ENCODE results near the gene REPS1.
"Not testable (repeated sequence)": the region's sequence is repeated elsewhere in the genome, so short reads cannot be mapped to it uniquely, and the experiment has no call there.

Gene REPS1

DNA sequence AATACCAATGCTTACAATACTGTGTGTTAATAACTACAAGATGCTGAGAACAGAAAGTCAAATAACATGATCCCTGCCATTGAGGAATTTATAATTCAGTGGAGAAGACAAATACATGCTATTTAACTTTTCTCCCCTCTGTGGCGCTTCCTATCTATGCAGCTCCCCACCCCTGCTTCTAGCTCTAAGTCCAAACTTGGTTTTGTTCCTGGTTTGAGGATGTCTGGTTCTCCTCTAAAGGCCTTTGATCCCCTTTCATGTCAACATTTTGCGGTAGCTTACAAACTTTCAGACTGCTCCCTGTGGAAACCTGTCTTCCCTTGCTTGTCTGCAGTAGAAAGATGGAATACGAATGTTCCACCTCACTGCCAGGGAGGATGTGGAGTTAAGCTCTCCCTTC, 18.4 kb upstream of the REPS1 start:
- no peak for DNase-seq (ENCODE audit: low read depth in 3 of 3)

DNA sequence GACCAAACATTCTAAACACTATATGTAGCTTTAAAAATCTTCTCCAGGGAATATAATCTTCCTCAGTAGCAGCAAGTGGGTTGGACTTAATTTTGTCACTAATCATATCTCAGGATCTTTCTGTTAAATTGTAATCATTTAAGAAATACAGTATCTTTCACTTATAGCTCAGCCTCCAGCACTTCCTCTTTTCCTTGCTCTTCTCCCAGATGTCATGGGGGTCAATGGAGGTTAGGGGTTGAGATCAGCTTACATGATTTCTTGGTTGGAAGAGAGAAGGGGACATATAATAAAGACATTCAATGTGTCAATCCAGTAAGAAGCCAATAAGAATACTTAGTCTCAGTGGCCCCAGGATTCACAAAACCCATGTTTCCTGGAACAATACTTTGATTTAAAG, 15.7 kb upstream of the REPS1 start:
- DNase-seq (ENCODE audit: low read depth in 3 of 3) = no peak

DNA sequence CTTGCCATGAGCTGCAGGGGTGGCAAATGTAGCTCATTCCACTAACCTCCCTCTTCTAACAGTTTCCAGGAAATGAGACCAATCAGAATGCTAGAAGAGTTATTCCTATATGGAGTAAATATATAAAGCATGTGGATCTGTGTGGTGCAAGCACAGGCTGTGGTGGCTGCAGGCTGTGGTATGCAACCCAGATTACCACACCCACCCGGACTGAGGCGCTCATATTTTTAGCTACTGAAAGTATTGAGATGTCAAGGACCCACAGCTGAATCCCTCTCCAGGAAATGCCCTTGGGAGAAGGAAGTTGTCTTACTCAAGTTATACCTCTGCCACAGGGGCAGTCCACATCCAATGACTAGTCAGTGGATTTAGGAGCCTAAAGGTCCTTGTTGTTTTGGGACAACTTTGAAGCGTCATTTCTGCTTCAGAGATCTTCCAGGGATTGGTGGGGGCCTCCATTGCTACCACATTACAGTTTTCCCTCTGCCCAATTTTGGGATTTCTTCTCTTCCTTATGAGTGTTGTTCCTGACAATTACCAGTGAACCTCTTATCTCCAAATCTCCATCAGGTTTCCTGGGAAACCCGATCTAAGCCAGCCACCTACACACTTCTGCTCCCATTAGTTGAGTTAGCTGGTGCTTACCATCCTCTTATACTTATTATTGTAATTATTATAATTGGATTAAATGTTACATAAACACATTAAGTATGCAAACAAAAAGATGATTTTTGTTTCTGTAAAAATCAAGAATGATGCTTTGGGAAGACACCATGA, 12.1 kb upstream of the REPS1 start:
- no peak for DNase-seq (ENCODE audit: low read depth in 3 of 3)

DNA sequence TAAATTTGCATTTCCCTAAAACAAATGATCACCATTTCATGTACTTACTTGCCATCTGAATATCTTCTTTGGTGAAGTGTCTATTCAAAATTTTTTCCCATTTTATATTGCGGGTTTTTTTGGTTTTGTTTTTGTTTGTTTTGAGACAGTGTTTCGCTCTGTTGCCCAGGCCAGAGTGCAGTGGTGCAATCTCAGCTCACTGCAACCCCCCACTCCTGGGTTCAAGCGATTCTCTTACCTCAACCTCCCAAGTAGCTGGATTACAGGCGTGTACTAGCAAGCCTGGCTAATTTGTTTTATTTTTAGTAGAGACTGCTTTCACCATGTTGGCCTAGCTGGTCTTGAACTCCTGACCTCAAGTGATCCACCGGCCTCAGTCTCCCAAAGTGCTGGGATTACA, 9.1 kb upstream of the REPS1 start:
- DNase-seq (ENCODE audit: low read depth in 3 of 3) = no peak

DNA sequence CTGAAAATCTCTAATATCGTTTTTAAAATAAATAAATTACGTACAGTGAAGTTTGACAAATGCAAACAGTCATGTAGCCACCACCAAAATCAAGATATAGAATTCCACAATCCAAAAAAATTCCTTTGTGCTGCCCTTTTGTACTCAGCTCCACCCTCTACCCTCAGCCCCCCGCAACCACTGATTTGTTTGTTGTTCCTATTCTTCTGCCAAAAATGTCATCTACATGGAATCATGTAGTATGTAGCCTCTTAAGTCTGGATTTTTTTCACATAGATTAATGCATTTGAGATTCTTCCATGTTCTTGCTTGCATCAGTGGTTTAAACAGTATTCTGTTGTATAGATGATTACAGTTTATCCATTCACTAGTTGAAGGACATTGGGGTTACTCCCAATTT, 8.5 kb upstream of the REPS1 start:
- DNase-seq (ENCODE audit: low read depth in 3 of 3) = no peak

DNA sequence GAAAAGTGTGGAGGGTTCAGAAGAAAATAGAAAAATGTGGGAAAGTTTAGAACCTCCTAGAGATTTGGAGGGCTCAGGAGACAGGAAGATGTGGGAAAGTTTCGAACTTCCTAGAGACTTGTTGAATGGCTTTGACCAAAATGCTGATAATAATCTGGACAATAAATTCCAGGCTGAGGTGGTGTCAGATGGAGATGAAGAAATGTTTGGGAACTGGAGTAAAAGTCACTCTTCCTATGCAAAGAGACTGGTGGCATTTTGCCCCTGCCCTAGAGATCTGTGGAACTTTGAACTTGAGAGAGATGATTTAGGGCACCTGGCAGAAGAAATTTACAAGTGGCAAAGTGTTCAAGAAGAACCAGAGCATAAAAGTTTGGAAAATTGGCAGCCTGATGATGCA, 5.4 kb upstream of the REPS1 start:
- DNase-seq (ENCODE audit: low read depth in 3 of 3) = not testable (repeated sequence)

DNA sequence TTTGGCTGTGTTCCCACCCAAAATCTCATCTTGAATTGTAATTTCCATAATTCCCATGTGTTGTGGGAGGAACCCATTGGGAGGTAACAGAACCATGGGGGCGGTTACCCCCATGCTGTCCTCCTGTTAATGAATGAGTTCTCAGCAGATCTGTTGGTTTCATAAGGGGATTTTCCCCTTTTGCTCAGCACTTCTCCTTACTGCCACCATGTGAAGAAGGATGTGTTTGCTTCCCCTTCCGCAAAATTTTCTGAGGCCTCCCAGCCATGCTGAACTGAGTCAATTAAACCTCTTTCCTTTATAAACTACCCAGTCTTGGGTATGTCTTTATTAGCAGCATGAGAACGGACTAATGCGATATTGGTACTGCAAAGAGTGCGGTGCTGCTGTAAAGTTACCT, 4.9 kb upstream of the REPS1 start:
- DNase-seq (ENCODE audit: low read depth in 3 of 3) = not testable (repeated sequence)

GRCh38 chr6:138991206-138991605, 3.2 kb upstream of the REPS1 start:
- DNase-seq (ENCODE audit: low read depth in 3 of 3) = no peak

- no peak for DNase-seq (ENCODE audit: low read depth in 3 of 3)
Measured at GRCh38 chr6:138989098-138989983, 1.3 kb upstream of the REPS1 start.

- DNase-seq (ENCODE audit: low read depth in 3 of 3) = no peak
Measured at GRCh38 chr6:138988469-138988834, 399 bp upstream of the REPS1 start.

- DNase-seq (ENCODE audit: low read depth in 3 of 3) = no peak
Measured at GRCh38 chr6:138987080-138987642, 892 bp downstream of the REPS1 start.

DNA sequence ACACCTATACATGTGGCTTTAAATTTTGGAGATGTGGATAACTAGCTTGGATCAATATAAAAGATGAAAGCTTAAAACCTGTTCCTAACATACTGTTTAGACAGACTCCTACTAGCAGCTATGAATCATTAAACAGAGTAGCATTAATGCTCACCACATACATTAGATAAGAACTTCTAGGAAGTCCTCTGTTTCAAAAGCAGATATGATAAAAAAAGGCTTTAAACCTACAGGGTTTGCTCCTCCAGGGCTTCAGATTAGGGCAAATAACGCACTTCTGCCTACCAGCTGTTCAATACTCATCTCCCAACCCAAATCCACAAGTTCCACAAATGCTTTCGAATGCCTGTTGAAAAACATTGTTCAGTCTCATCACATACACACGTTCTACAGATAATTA, 1.5 kb downstream of the REPS1 start:
- DNase-seq (ENCODE audit: low read depth in 3 of 3) = no peak

GRCh38 chr6:138981416-138981815, 6.6 kb downstream of the REPS1 start:
- no peak for DNase-seq (ENCODE audit: low read depth in 3 of 3)

DNA sequence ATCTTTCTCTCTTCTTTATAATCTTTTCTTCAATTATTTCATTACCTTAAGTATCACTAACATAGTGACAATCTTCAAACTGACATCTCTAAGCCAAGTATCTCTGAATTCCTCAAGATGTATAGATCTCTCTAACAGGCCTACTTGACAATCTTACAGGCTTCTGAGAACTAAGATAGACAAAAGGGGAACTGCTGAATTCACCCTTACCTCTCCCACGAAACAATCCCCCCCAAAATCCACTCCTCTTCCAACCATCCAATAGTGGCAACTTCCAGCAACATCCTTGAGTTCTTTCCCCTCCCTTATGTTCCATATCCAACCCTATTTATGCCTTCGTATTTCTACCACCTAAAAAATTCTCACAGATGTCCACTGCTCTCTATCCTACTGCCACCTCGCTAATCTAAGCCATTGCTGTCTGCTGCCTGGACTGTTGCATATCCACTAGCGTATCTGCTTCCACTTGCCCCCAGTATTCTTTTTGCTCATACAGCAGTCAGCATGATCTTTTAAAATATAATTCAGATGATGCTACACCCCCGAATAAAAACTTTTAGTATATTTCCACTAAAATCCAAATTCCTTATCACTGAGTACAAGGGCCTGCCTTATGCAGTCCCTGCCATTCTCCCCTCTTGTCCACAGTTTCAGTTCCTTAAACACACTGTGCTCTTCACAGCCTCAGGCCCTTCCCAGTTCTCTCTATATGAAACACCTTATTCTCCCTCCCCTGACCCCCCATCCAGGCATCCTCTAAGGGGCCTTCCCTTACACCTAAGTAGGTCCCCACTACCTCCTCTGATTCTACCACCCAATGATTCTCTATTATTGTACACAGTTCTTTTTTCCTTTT, 8.0 kb downstream of the REPS1 start:
- DNase-seq (ENCODE audit: low read depth in 3 of 3) = no peak

DNA sequence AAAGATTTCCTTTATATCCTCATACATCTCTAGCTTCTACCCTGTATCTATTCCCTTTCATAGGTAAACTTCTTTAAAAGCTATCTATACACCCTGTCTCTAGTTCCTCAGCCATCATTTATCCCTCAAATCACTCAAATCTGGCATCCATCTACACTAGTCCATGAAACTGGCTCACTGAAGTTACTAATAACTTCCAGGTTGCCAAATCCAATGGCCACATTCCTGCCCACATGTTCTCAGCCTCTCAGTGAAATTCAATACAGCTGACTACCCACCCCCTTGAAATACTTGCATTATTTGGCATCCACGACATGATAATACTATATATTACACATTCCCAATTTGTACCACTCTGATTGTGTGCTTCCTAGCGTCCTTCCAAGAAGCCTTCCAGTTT, 8.7 kb downstream of the REPS1 start:
- no peak for DNase-seq (ENCODE audit: low read depth in 3 of 3)

DNA sequence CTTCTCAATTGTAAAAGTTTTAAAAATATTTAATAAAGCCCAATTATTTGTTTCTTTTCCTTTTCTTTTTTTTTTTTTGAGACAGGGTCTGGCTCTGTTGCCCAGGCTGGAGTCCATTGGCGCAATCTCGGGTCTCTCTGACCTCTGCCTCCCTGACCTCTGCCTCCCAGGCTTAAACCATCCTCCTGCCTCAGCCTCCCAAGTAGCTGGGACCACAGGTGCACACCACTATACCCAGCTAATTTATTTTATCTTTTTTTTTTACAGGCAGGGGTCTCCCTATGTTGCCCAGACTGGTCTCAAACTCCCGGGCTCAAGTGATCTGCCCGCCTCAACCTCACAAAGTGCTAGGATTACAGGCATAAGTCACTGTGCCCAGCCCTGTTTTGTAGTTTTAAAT, 9.8 kb downstream of the REPS1 start:
- no peak for DNase-seq (ENCODE audit: low read depth in 3 of 3)

DNA sequence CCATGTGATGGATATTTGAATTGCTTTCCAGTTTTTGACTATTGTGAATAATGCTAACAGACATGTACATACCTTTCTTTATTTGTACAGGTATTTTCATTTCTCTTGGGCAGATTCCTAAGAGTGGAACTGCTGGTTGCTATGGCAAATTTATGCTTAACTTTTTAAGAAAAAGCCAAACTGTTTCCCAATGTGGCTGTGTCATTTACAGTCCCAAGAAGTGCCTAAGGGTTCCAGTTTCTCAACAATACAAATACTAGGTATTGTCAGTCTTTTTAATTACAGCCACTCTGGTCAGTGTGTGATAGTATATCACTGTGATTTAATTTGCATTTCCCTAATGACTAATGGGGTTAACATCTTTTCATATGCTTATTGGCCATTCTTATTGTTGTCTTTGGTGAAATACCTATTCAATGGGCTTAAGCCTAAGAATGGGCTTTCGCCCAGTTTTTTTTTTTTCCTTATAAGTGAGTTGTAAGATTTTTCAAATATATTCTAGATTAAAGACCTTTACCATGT, 10.3 kb downstream of the REPS1 start:
- no peak for DNase-seq (ENCODE audit: low read depth in 3 of 3)

DNA sequence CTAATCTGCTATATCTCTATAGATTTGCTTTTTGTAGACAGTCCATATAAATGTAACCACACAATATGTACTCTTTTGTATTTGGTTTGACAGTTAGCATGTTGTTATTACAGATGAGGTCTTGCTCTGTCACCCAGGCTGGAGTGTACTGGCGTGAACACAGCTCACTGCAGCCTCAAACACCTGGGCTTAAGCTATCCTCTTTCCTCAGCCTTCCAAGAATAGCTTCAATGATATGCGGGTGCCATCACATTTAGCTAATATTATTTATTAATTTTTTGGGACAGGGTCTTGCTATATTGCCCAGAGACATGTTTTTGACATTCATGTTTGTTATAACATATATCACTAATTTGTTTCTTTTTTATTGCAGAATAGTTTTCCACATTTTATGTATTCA, 10.8 kb downstream of the REPS1 start:
- no peak for DNase-seq (ENCODE audit: low read depth in 3 of 3)

DNA sequence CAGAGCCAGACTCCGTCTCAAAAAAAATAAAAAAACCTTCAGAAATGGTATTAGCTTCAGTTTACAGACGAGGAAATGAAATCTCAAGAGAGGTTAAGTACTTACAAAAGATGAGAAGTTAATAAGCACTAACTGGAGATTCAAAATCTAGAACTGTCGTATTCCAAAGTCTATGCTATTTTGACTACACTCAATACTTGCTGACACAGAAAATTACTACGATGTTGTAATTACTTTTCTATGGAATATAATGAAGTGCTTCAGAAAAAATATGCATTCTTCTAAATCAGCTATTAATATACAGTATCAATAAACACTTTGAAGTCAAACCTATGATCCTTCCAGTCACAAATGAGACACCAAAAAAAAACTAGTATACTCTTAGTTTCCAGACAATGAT, 12.2 kb downstream of the REPS1 start:
- DNase-seq (ENCODE audit: low read depth in 3 of 3) = no peak

DNA sequence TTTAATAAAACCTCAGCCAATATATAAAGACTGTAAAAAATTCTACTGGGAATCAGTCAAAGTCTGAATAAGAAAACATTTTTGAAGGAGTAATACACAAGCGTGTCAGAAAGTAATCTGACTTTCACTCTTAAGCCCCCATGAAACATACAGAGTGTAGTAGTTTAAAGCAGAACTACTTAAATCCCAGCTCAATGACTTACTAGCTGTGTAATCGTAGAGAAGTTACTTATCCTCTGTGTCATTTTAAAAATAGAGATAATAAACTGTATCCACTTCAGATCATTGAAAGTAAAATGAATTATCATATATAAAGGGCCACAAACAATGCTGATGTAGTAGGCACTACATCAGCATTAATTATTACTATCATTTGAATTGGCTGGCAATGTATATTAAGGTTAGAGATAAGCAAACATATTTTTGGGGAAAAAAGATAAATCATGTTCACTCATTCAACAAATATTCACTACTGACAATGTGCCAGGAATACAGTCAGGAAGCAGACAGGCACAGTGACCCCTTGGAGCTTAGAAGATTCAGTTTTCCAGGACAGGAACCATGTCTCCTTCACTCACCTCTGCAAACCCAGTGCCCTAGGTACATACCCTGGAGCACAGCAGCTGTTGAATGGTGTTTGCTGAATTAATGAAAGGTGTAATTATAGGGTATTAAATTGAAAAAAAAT, 14.4 kb downstream of the REPS1 start:
- no peak for DNase-seq (ENCODE audit: low read depth in 3 of 3)

GRCh38 chr6:138972226-138972665, 15.8 kb downstream of the REPS1 start:
- no peak for DNase-seq (ENCODE audit: low read depth in 3 of 3)

All from stimulated activated CD4-positive, alpha-beta T cell treated with anti-CD3 and anti-CD28 coated beads, TNF-alpha, amount 100 ng/mL, for 24 hours (primary cell).